Activated T-helper 2 cell treated with anti-CD3 and anti-CD28 coated beads, Interferon-gamma antibody, Interleukin-2, Interleukin-4, amounts not matched to agents 10 μg/mL and 5 μg/mL and 100 μg/mL, durations not matched to agents 14 hours and 24 hours and 36 hours (primary cell): ENCODE data around the gene PI16. TPM values are rescaled to one million over a fixed set of nuclear protein-coding genes. Genes with fewer than 3 reads are reported as not detected.

ENCODE experiments used
- DNase-seq: peaks from one replicate; pipeline ENCODE4 v3.0.0; 2021; ENCODE audit warnings: low spot score
- H3K27ac Mint-ChIP-seq: one replicate; pipeline ENCODE4 v1.8.0; 2021; ENCODE audit warnings: mixed read lengths
- H3K27me3 Mint-ChIP-seq: one replicate; pipeline ENCODE4 v1.8.0; 2021; ENCODE audit warnings: low read depth, mixed read lengths
- H3K36me3 Mint-ChIP-seq: one replicate; pipeline ENCODE4 v1.8.0; 2021; ENCODE audit warnings: low read depth, mixed read lengths
- H3K4me1 Mint-ChIP-seq: one replicate; pipeline ENCODE4 v1.8.0; 2021; ENCODE audit warnings: low read depth, mixed read lengths
- H3K4me3 Mint-ChIP-seq: one replicate; pipeline ENCODE4 v1.8.0; 2021; ENCODE audit warnings: low read depth, mild to moderate bottlenecking, moderate library complexity, mixed read lengths
- H3K9me3 Mint-ChIP-seq: one replicate; pipeline ENCODE4 v1.8.0; 2021; ENCODE audit warnings: mixed read lengths
- intact Hi-C: fragments of 100-400 bp; cut with micrococcal nuclease; formaldehyde crosslinking; loops from one replicate; pipeline ENCODE4 v1.15.1; 2023
- total RNA-seq: library from RNA; stranded (reverse); gene quantifications from 2 replicates; pipeline ENCODE4 v1.2.3, GENCODE V29; 2022

The PI16 gene
- not detected in 2 replicates for total RNA-seq

- H3K36me3 Mint-ChIP-seq = no peaks in the 10 kb centered on the region
- H3K27me3 Mint-ChIP-seq = peaks cover 28% of the 10 kb centered on the region
- peaks cover 34% of the 10 kb centered on the region for H3K4me1 Mint-ChIP-seq
- no peak for DNase-seq
- H3K27ac Mint-ChIP-seq = no peak within 1 kb of the TSS
- H3K9me3 Mint-ChIP-seq = no peaks in the 10 kb centered on the region
- H3K4me3 Mint-ChIP-seq = no peak within 1 kb of the TSS
- intact Hi-C loops = loop anchor here (1.0 kb wide), 1 partner anchor 42 kb away; no protein-coding TSS in a partner anchor
Measured at GRCh38 chr6:36954262-36954931, at the start of gene PI16. PI16 (plus strand) TSS chr6:36954738; CDS start chr6:36954761, 23 bp downstream.

- no peaks in the 10 kb centered on the region for H3K9me3 Mint-ChIP-seq
- no peak overlapping the region for H3K4me3 Mint-ChIP-seq
- DNase-seq = no peak
- H3K36me3 Mint-ChIP-seq = peaks cover 71% of the 10 kb centered on the region
- H3K4me1 Mint-ChIP-seq = peaks cover 29% of the 10 kb centered on the region
- H3K27ac Mint-ChIP-seq = no peak overlapping the region
- no peaks in the 10 kb centered on the region for H3K27me3 Mint-ChIP-seq
- intact Hi-C loops = no loop called here
Measured at GRCh38 chr6:36904851-36905393, 49.6 kb upstream of the PI16 start.

- Mint-ChIP-seq H3K4me1 (peaks cover 34% of the 10 kb centered on the region), H3K27me3 (no peaks in the 10 kb centered on the region), H3K27ac (no peak overlapping the region), H3K9me3 (no peaks in the 10 kb centered on the region), H3K36me3 (peaks cover 67% of the 10 kb centered on the region), H3K4me3 (no peak overlapping the region)
- intact Hi-C loops = no loop called here
- no peak for DNase-seq
Measured at GRCh38 chr6:36906539-36907325, 47.8 kb upstream of the PI16 start.

GRCh38 chr6:36907781-36908180 is 46.8 kb upstream of the PI16 start:
- Mint-ChIP-seq H3K4me1 (peaks cover 45% of the 10 kb centered on the region), H3K9me3 (no peaks in the 10 kb centered on the region), H3K4me3 (no peak overlapping the region), H3K27me3 (no peaks in the 10 kb centered on the region), H3K27ac (no peak overlapping the region), H3K36me3 (peaks cover 61% of the 10 kb centered on the region)
- DNase-seq = no peak
- intact Hi-C loops = no loop called here

- intact Hi-C loops = no loop called here
- H3K4me3 Mint-ChIP-seq = no peak overlapping the region
- H3K27me3 Mint-ChIP-seq = no peaks in the 10 kb centered on the region
- H3K27ac Mint-ChIP-seq = no peak overlapping the region
- H3K4me1 Mint-ChIP-seq = peaks cover 54% of the 10 kb centered on the region
- H3K36me3 Mint-ChIP-seq = peaks cover 55% of the 10 kb centered on the region
- H3K9me3 Mint-ChIP-seq = no peaks in the 10 kb centered on the region
- DNase-seq = no peak
Measured at GRCh38 chr6:36908747-36909146, 45.8 kb upstream of the PI16 start.

GRCh38 chr6:36912030-36912454 is 42.5 kb upstream of the PI16 start:
- intact Hi-C loops = loop anchor here (1.0 to 10.0 kb wide), 11 partner anchors 27 to 585 kb away; partner anchors contain the start of genes C6orf89, CCDC167, MTCH1 and PI16
- H3K4me3 Mint-ChIP-seq = peak overlapping the region; percentile 71
- no peaks in the 10 kb centered on the region for H3K9me3 Mint-ChIP-seq
- H3K27me3 Mint-ChIP-seq = no peaks in the 10 kb centered on the region
- H3K27ac Mint-ChIP-seq = peak overlapping the region; percentile 80
- DNase-seq = no peak
- peaks cover 52% of the 10 kb centered on the region for H3K4me1 Mint-ChIP-seq
- H3K36me3 Mint-ChIP-seq = peaks cover 63% of the 10 kb centered on the region

- peaks cover 64% of the 10 kb centered on the region for H3K36me3 Mint-ChIP-seq
- no peaks in the 10 kb centered on the region for H3K27me3 Mint-ChIP-seq
- H3K9me3 Mint-ChIP-seq = no peaks in the 10 kb centered on the region
- intact Hi-C loops = loop anchor here (1.0 to 10.0 kb wide), 11 partner anchors 27 to 585 kb away; partner anchors contain the start of genes C6orf89, CCDC167, MTCH1 and PI16
- peaks cover 51% of the 10 kb centered on the region for H3K4me1 Mint-ChIP-seq
- peak overlapping the region; percentile 71 for H3K4me3 Mint-ChIP-seq
- peak overlapping the region; percentile 80 for H3K27ac Mint-ChIP-seq
- peak; percentile 78 for DNase-seq
Measured at GRCh38 chr6:36912586-36912985, 42.0 kb upstream of the PI16 start.

GRCh38 chr6:36913082-36913481 is 41.5 kb upstream of the PI16 start:
- Mint-ChIP-seq H3K9me3 (no peaks in the 10 kb centered on the region), H3K4me1 (peaks cover 46% of the 10 kb centered on the region)
- intact Hi-C loops = loop anchor here (1.0 to 10.0 kb wide), 6 partner anchors 12 to 584 kb away; partner anchors contain the start of genes CCDC167, PIM1, PPIL1 and RAB44

GRCh38 chr6:36914227-36914794 is 40.2 kb upstream of the PI16 start:
- H3K4me1 Mint-ChIP-seq = peaks cover 48% of the 10 kb centered on the region
- H3K4me3 Mint-ChIP-seq = peak overlapping the region; percentile 50
- peak overlapping the region; percentile 82 for H3K27ac Mint-ChIP-seq
- no peak for DNase-seq
- H3K27me3 Mint-ChIP-seq = no peaks in the 10 kb centered on the region
- no peaks in the 10 kb centered on the region for H3K9me3 Mint-ChIP-seq
- intact Hi-C loops = loop anchor here (5.0 to 10.0 kb wide), 4 partner anchors 217 to 583 kb away; partner anchors contain the start of genes CCDC167, PIM1 and RAB44
- H3K36me3 Mint-ChIP-seq = peaks cover 65% of the 10 kb centered on the region

More at GRCh38 chr6:36913082-36913481, 41.5 kb upstream of the PI16 start:
- no peak for DNase-seq
- Mint-ChIP-seq H3K4me3 (peak overlapping the region; percentile 41), H3K27me3 (no peaks in the 10 kb centered on the region), H3K27ac (peak overlapping the region; percentile 80), H3K36me3 (peaks cover 63% of the 10 kb centered on the region)

- Mint-ChIP-seq H3K9me3 (no peaks in the 10 kb centered on the region), H3K4me3 (no peak overlapping the region), H3K4me1 (peaks cover 51% of the 10 kb centered on the region), H3K27me3 (no peaks in the 10 kb centered on the region), H3K27ac (no peak overlapping the region), H3K36me3 (peaks cover 67% of the 10 kb centered on the region)
- DNase-seq = no peak
- intact Hi-C loops = loop anchor here (10.0 kb wide), 1 partner anchor 289 kb away; no protein-coding TSS in a partner anchor
Measured at GRCh38 chr6:36915599-36915998, 38.9 kb upstream of the PI16 start.

- Mint-ChIP-seq H3K36me3 (peaks cover 72% of the 10 kb centered on the region), H3K4me1 (peaks cover 49% of the 10 kb centered on the region), H3K27ac (no peak overlapping the region), H3K4me3 (no peak overlapping the region), H3K27me3 (no peaks in the 10 kb centered on the region), H3K9me3 (no peaks in the 10 kb centered on the region)
- no peak for DNase-seq
- intact Hi-C loops = loop anchor here (10.0 kb wide), 1 partner anchor 289 kb away; no protein-coding TSS in a partner anchor
Measured at GRCh38 chr6:36916126-36916525, 38.4 kb upstream of the PI16 start.

- Mint-ChIP-seq H3K9me3 (no peaks in the 10 kb centered on the region), H3K4me3 (no peak overlapping the region), H3K27ac (no peak overlapping the region), H3K27me3 (no peaks in the 10 kb centered on the region), H3K36me3 (peaks cover 72% of the 10 kb centered on the region), H3K4me1 (peaks cover 36% of the 10 kb centered on the region)
- no peak for DNase-seq
- intact Hi-C loops = loop anchor here (10.0 kb wide), 1 partner anchor 287 kb away; no protein-coding TSS in a partner anchor
Measured at GRCh38 chr6:36917541-36918193, 36.9 kb upstream of the PI16 start.
